ENCODE results near the gene MYBPC3.

MYBPC3 gene

GRCh38 chr11:47384498-47384897, 32.0 kb upstream of the MYBPC3 start:
- DNase-seq (ENCODE audit: low spot score), result no peak

- no peak for DNase-seq (ENCODE audit: low spot score)
These were observed 30.6 kb upstream of the MYBPC3 start for GRCh38 chr11:47383071-47383470.

GRCh38 chr11:47380078-47380477, 27.6 kb upstream of the MYBPC3 start:
- DNase-seq (ENCODE audit: low spot score), result no peak

DNA sequence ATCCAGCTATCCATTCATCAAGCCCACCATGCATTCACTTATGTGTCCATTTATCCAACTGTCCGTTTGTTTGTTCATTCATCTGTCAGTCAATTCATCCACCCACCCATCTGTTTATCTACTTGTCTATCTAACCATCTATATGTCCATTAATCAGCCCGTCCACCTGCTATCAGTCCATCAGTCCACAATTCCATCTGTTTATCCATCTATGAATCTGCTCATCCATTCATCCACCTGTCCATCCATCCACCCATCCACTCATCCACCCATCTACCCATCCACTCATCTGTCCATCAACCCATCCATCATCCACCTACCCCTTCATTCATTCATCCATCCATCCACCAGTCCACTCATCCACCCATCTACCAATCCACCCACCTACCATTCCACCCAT, 26.8 kb upstream of the MYBPC3 start:
- DNase-seq (ENCODE audit: low spot score), result no peak

DNA sequence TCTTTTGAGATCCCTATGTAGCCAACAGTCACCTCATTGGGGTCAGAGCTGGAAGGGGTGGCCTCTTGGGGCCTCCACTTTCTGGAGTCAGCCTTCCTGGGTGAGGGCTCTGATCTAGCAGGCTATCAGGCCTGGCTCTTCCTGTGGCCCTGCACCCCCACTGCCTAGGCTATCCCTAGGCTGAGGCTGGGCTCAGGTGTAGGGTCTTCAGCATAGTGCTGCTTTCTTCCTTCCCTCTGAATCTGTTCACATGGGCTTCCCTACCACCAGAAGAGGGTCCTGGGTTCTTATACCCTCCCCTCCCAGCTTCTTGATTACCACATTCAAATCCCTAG, 26.3 kb upstream of the MYBPC3 start:
- DNase-seq (ENCODE audit: low spot score), result no peak

DNA sequence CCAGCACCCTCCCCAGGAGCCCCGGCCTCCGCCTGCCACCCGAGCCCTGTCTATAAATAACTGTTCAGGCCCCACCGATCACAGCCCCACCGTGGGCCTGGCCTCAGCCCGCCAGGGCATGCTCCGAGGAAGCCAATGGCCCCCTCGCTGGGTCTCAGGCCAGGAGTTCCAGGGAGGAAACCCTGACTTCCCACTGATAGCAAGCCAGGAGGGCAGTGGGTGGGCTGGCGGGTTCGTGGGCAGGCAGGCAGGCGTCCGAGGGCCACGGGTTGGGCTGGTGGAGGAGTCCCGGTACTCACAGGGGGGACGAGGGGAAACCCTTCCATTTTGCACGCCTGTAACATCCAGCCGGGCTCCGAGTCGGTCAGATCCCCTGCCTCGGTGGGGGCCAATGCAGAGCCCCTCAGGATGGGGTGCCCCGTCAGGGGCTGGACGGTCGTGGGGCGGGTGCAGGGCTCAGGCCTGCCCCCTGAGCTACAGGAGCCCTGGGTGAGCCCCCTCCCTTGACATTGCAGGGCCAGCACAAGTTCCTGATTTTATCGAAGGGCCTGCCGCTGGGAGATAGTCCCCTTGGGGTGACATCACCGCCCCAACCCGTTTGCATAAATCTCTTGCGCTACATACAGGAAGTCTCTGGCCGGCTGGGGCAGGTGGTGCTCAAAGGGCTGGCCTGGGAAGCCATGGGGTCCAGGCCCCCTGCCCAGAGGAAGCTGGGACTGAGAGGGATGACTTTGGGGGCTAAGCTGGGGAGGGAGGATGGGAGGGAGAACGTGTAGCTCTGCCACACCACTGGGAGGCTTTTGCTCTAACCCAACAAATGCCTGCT, 25.7 kb upstream of the MYBPC3 start, which contains the start of gene SPI1:
Gene SPI1 (minus strand): TSS at position 538 of the 826 bp plus-strand sequence. CDS start 194 bp downstream, at position 344.
- no peak for DNase-seq (ENCODE audit: low spot score)

GRCh38 chr11:47377571-47378009, 25.1 kb upstream of the MYBPC3 start:
- DNase-seq (ENCODE audit: low spot score), result no peak

- no peak for DNase-seq (ENCODE audit: low spot score)
These were observed 24.2 kb upstream of the MYBPC3 start for GRCh38 chr11:47376525-47377371.

GRCh38 chr11:47376107-47376524, 23.6 kb upstream of the MYBPC3 start:
- no peak for DNase-seq (ENCODE audit: low spot score)

- DNase-seq (ENCODE audit: low spot score), result no peak
These were observed 23.1 kb upstream of the MYBPC3 start for GRCh38 chr11:47375546-47376085.

DNA sequence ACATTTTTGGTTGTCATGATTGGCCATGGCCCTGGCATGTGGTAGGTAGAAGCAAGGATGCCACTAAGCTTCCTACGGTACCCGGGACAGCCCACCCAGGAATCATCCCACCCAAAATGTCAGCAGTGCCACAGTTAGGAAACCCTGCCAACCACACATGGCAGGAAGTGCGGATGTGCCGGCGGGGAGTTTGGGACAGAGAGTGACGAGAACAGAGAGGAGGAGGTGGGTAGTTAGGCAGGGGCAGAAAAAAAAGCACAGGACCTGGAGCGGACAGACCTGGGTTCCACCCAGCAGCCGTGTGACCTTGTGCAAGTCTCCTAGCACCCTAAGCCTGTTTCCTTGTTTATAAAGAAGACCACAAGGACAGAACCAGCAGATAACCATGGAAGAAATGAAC, 22.5 kb upstream of the MYBPC3 start:
- no peak for DNase-seq (ENCODE audit: low spot score)

DNA sequence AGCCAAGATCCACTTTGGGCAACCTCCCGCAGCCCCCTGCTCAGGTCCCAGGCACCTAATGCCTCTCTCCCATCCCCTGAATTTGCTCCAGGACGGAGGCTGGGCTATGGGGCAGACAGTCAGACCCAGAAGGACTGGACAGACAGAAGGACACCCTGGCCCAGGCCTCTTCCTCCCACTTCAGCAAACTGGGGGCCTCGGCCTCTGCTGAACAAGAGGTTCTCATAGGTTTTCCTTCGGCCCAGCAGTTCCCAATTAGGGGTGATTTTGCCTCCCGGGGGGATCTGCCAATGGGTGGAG, 22.2 kb upstream of the MYBPC3 start:
- no peak for DNase-seq (ENCODE audit: low spot score)

DNA sequence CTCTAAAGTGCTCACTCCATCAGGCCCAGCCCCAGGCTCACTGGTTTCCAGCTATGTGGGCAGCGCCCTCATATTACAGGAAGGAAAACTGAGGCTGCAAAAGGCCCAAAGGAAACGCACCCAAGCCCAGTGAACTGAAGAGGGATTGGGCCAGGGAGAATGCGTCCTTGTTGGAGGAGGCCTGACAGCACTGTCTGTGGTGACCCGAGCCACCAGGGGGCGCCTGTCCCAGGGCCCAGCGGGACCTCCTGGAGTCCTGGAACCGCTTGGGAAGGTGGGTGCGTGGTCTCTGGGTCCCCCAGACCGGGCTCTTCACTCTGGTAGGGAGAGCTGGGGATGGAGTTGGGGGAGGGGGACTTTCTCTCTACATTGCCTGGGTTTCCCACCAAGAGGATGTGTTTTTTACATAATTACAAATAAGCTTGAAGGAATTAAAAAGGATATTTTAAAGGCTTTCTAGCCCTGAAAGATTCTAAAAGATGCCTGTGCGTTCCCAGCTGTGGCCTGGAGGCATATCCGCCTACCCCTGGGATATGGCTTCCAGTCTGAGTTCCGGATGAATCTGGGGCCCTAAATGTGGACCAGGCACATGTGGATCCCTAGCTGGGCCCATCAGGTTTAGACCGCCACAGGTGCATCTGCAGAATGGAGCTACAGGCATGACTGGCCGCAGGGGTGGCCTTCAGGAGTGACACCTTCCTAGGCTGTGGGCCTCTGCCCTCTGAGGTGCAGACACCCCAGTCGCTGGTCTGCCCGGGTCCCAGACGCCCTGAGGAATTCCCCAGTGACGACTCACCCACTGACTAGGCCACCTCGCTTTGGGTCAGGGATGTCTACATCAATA, 21.6 kb upstream of the MYBPC3 start:
- peak; percentile 56 for DNase-seq (ENCODE audit: low spot score)

DNA sequence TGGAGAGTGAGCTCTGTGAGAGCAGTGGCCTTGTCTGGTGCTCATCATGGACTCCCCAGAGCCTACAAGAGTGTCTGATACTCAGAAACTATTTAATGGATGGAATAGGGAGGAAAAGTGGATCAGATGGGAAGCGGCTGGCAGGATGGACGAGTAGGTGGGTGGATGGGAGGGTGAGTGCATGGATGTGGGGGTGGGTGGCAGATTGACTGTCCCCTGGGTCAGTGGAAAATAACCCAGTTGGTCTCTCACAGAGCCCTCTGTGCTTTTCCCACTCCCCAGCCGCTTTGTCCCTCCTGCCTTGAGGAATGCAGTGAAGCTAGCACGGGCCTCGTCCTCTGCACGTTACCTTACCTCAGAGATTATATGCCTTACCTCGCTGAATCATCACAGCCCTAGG, 19.9 kb upstream of the MYBPC3 start:
- no peak for DNase-seq (ENCODE audit: low spot score)

DNA sequence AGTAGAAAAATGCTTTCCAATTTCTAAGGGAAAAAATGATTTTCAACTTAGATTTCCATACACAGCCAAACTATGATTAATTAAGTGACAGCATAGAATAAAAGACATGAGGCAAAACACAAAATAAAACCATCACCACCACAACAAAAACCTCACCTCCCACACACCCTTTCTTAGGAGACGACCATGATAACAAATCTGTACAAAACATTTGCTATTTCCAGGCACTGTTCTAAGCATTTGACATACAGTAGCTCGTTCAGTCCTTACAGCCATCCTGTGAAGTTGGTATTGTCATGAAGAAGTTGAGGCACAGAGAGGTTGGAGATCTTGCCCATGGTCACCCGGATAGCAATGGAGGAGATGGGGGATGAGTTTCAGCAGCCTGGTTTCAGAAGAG, 17.2 kb upstream of the MYBPC3 start:
- DNase-seq (ENCODE audit: low spot score), result no peak

- no peak for DNase-seq (ENCODE audit: low spot score)
These were observed 13.6 kb upstream of the MYBPC3 start for GRCh38 chr11:47366020-47366490.

DNA sequence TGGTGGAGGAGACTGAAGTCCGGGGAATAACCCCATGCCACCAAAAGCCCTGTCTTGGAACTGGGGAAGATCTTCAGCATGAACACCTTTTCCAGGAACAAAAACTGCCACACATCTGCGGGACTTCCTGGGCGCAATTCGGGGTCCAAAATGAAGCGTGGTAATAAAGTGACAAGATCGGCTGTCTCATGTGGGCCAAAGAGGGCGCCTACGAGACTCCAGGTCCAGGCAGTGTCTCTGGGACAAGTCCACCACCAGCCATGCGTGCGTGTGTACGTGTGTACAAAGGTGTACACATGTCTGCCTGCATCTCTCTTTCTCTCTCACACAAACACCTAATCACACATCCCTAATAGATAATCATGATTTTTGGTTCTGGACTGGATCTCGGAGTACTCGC, 8.9 kb upstream of the MYBPC3 start:
- DNase-seq (ENCODE audit: low spot score), result no peak

DNA sequence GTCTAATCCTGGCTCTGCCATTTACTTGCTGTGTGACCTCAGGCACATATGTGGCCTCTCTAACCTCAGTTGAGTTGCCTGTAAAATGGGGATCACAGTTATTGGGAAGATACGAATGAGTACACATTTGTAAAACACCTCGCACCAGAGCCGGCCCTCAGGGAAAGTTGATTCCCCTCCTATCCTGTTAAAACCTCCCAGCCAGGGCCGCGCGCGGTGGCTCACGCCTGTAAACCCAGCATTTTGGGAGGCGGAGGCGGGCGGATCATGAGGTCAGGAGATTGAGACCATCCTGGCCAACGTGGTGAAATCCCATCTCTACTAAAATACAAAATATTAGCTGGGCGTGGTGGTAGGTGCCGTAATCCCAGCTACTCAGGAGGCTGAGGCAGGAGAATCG, 7.8 kb upstream of the MYBPC3 start:
- DNase-seq (ENCODE audit: low spot score), result no peak

- no peak for DNase-seq (ENCODE audit: low spot score)
These were observed 7.1 kb upstream of the MYBPC3 start for GRCh38 chr11:47359586-47359985.

GRCh38 chr11:47359162-47359561, 6.7 kb upstream of the MYBPC3 start:
- no peak for DNase-seq (ENCODE audit: low spot score)

DNA sequence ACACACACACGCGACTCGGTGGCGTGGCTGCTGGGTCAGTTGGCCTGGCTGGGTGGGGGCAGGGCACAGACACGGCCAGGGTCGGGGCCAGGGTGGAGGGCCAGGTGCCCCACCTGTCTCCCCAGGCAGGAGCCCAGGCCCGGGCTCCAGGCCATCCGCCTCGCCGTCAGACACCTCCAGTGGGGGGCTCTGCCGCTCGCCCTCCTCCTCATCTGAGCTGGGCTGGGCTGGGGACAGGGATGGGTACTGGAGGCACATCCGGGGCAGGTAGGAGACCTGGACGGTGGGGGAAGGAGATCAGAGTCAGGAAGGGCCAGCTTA, 6.2 kb upstream of the MYBPC3 start:
- DNase-seq (ENCODE audit: low spot score), result no peak
